ENCODE data around the gene PRDM10.
A peak's percentile ranks its signal among the peaks of the same experiment; 100 is the strongest.

The PRDM10 gene

GRCh38 chr11:130025371-130025770, 22.7 kb upstream of the PRDM10 start:
- no peaks in the 10 kb centered on the region for H3K27me3 ChIP-seq (ENCODE audit: insufficient read depth, low read length)
- peaks cover 15% of the 10 kb centered on the region for H3K4me1 ChIP-seq (ENCODE audit: insufficient read depth, low read length, severe bottlenecking)
- no peaks in the 10 kb centered on the region; the same call in 1 of the 2 replicates for H3K36me3 ChIP-seq (ENCODE audit: insufficient read depth, low read length)
- no peaks in the 10 kb centered on the region for H3F3A ChIP-seq (ENCODE audit: insufficient read depth, low read length)
- no peaks in the 10 kb centered on the region for H3K79me2 ChIP-seq (ENCODE audit: insufficient read depth, low read length)
- no peak overlapping the region for H2AFZ ChIP-seq (ENCODE audit: low read length)
- no peak overlapping the region for H3K4me2 ChIP-seq (ENCODE audit: low read length)
- no peaks in the 10 kb centered on the region for H3K9me2 ChIP-seq (ENCODE audit: low read depth, low read length)
- no peak for TF ChIP-seq CTCF (IDR thresholded peaks at IDR 0.05; ENCODE audit: low read length)
- TF ChIP-seq EZH2 (IDR thresholded peaks at IDR 0.05; ENCODE audit: borderline replicate concordance, low read length) = no peak
- no peaks in the 10 kb centered on the region for H4K20me1 ChIP-seq (ENCODE audit: insufficient read depth, low read length)
- H3K4me3 ChIP-seq (ENCODE audit: low read depth, low read length, poor library complexity, severe bottlenecking) = no peak overlapping the region
- H3K9ac ChIP-seq (ENCODE audit: low read length) = no peak overlapping the region
- H3K9me3 ChIP-seq (ENCODE audit: low read length) = no peaks in the 10 kb centered on the region
- no peak overlapping the region for H3K27ac ChIP-seq (ENCODE audit: low read depth, low read length, poor library complexity, severe bottlenecking)

DNA sequence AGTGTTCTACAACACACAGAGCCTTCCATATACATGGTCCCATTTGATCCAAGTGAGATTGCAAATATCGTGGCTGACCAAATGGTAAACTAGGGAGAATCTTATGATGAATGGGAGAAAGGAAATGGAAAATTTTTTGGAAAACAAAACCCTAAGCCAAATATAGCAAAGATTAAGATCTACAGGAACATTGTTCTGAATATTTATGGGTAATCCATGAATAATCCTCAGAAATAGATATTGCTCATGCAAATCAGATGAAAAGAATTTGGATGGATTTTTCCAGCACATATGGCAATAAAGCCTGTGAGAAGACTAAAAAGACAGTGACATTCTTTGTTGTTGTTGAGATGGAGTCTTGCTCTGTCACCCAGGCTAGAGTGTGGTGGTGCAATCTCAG, 21.7 kb upstream of the PRDM10 start:
- no peak overlapping the region for H3K4me2 ChIP-seq (ENCODE audit: low read length)
- H2AFZ ChIP-seq (ENCODE audit: low read length) = no peak overlapping the region
- TF ChIP-seq CTCF (IDR thresholded peaks at IDR 0.05; ENCODE audit: low read length) (no peak), EZH2 (IDR thresholded peaks at IDR 0.05; ENCODE audit: borderline replicate concordance, low read length) (no peak)
- H4K20me1 ChIP-seq (ENCODE audit: insufficient read depth, low read length) = no peaks in the 10 kb centered on the region
- H3K27ac ChIP-seq (ENCODE audit: low read depth, low read length, poor library complexity, severe bottlenecking) = no peak overlapping the region
- no peaks in the 10 kb centered on the region for H3K27me3 ChIP-seq (ENCODE audit: insufficient read depth, low read length)
- no peaks in the 10 kb centered on the region for H3K9me2 ChIP-seq (ENCODE audit: low read depth, low read length)
- H3F3A ChIP-seq (ENCODE audit: insufficient read depth, low read length) = no peaks in the 10 kb centered on the region
- H3K4me1 ChIP-seq (ENCODE audit: insufficient read depth, low read length, severe bottlenecking) = peaks cover 22% of the 10 kb centered on the region
- H3K4me3 ChIP-seq (ENCODE audit: low read depth, low read length, poor library complexity, severe bottlenecking) = no peak overlapping the region
- no peaks in the 10 kb centered on the region for H3K79me2 ChIP-seq (ENCODE audit: insufficient read depth, low read length)
- no peaks in the 10 kb centered on the region for H3K9me3 ChIP-seq (ENCODE audit: low read length)
- no peaks in the 10 kb centered on the region; the same call in 1 of the 2 replicates for H3K36me3 ChIP-seq (ENCODE audit: insufficient read depth, low read length)
- H3K9ac ChIP-seq (ENCODE audit: low read length) = no peak overlapping the region

DNA sequence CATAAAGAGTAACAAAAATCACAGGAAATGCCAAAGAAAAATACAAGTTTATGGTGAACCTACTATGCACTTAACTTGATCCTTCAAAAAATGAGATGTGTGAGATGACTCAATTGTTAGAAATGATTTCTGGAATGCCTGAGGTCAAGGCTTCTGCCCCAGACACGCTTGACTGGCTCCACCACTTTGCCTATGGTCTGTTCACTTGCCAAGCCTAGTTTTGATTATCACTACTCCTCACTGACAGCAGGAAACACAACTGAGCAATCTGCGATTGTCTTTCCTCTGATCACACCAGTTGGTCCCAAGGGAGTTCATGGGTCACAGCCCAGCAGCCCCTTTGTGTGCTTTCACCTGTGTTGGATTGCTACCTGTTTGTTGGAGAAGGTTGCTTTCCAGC, 20.6 kb upstream of the PRDM10 start:
- no peak overlapping the region for H3K4me3 ChIP-seq (ENCODE audit: low read depth, low read length, poor library complexity, severe bottlenecking)
- peak overlapping the region; percentile 53; the same call in 1 of the 2 replicates for H3K4me2 ChIP-seq (ENCODE audit: low read length)
- H3K27ac ChIP-seq (ENCODE audit: low read depth, low read length, poor library complexity, severe bottlenecking) = no peak overlapping the region

More for the DNA sequence above, 20.6 kb upstream of the PRDM10 start:
- Histone ChIP-seq H4K20me1 (ENCODE audit: insufficient read depth, low read length) (no peaks in the 10 kb centered on the region), H3K4me1 (ENCODE audit: insufficient read depth, low read length, severe bottlenecking) (peaks cover 26% of the 10 kb centered on the region), H2AFZ (ENCODE audit: low read length) (no peak overlapping the region), H3K27me3 (ENCODE audit: insufficient read depth, low read length) (no peaks in the 10 kb centered on the region), H3K9me3 (ENCODE audit: low read length) (no peaks in the 10 kb centered on the region), H3K9ac (ENCODE audit: low read length) (no peak overlapping the region), H3K36me3 (ENCODE audit: insufficient read depth, low read length) (no peaks in the 10 kb centered on the region; the same call in 1 of the 2 replicates), H3K9me2 (ENCODE audit: low read depth, low read length) (no peaks in the 10 kb centered on the region), H3F3A (ENCODE audit: insufficient read depth, low read length) (no peaks in the 10 kb centered on the region), H3K79me2 (ENCODE audit: insufficient read depth, low read length) (no peaks in the 10 kb centered on the region)
- TF ChIP-seq CTCF (IDR thresholded peaks at IDR 0.05; ENCODE audit: low read length) (no peak), EZH2 (IDR thresholded peaks at IDR 0.05; ENCODE audit: borderline replicate concordance, low read length) (no peak)

Measured in OCI-LY1 (cell line).